MG63 (cell line): ENCODE data around the gene MKNK1. TPM values are rescaled to one million over a fixed set of nuclear protein-coding genes. Genes with fewer than 3 reads are reported as not detected.

ENCODE experiments used
- DNase-seq: peaks from one replicate; pipeline ENCODE4 v3.0.0-alpha.2; 2020
- H3K27me3 ChIP-seq: fragments of 250-450 bp; sonication (Bioruptor Pico); 2 replicates; pipeline ENCODE4 v1.5.1; 2020; ENCODE audit warnings: mild to moderate bottlenecking, moderate library complexity
- H3K36me3 ChIP-seq: fragments of 250-450 bp; sonication (Bioruptor Pico); 2 replicates; pipeline ENCODE4 v1.5.1; 2020; ENCODE audit warnings: mild to moderate bottlenecking, moderate library complexity
- H3K4me3 ChIP-seq: fragments of 250-450 bp; sonication (Bioruptor Pico); 2 replicates; pipeline ENCODE4 v1.5.1; 2020; ENCODE audit warnings: mild to moderate bottlenecking, moderate library complexity
- H3K9me3 ChIP-seq: fragments of 250-450 bp; sonication (Bioruptor Pico); 2 replicates; pipeline ENCODE4 v1.5.1; 2020; ENCODE audit warnings: mild to moderate bottlenecking, moderate library complexity
- total RNA-seq: library from RNA; depleted of rRNA; stranded (reverse); fragments of >200 nt; shearing (Covaris generic); gene quantifications from 2 replicates; pipeline ENCODE4 v1.2.3, GENCODE V29; 2014; ENCODE audit warnings: low replicate concordance

MKNK1 gene
- total RNA-seq, 1 experiment from 2014 or later, result 16.4 TPM

GRCh38 chr1:46555826-46556619 is 48.0 kb downstream of the MKNK1 start:
- no peak overlapping the region for H3K4me3 ChIP-seq
- no peaks in the 10 kb centered on the region for H3K9me3 ChIP-seq
- H3K27me3 ChIP-seq, result no peaks in the 10 kb centered on the region
- H3K36me3 ChIP-seq, result no peaks in the 10 kb centered on the region
- DNase-seq, result no peak

DNA sequence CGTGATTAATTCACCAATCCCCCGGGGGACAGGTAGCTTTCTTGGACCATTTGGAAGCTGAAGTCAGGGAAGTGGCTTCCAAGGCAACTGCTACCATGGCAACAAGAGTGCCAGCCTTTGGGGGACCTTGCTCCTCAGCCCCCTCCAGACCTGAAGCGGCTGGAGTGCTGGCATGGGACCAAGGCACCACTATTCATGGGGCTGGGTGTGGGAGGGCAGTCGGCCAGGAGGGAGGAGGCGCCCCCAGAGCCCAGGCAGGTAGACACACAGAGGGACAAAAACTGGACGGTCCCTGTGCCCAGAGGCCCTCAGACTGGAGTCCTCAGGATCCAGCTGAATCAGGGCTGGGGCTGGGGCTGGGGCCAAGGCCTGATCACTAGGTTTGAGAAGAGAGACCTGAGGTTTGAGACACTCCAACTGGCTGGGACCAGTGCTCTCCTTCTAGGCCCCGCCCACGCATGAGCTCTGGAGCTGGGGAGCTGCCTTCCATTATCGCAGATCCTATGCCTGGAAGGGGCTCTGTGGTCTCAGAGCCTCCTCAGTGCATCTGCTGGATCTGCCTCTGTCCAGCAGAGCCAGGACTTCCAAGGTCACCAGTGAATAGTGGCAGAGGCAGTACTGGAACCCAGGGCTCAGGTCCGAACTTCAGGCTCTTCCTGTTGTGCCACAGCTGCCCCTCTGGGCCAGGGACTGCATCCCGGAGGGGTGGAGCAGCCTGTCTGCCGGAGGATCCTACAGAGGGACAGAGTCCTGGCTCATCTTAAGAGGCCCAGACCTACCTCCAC is 49.3 kb downstream of the MKNK1 start:
- H3K36me3 ChIP-seq, result no peaks in the 10 kb centered on the region
- H3K9me3 ChIP-seq, result no peaks in the 10 kb centered on the region
- DNase-seq, result no peak
- H3K4me3 ChIP-seq, result no peak overlapping the region
- no peaks in the 10 kb centered on the region for H3K27me3 ChIP-seq

GRCh38 chr1:46554236-46554596 is 49.9 kb downstream of the MKNK1 start:
- H3K4me3 ChIP-seq, result no peak overlapping the region

DNA sequence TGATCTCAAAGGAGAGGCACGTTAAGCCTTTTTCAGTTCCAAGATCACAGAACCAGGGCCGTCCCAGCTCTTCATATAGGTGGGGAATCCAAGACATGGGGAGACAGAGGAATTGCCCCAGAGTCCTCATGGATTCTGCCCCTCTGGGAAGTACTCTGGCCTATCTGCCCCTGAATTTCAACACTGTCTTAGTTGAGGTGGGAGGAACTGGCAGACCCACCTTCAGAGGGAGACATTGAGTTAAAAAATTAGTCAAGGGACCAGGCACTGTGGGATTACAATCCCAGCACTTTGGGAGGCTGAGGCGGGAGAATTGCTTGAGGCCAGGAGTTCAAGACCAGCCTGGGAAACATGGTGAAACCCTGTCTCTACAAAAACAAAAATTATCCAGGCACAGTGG is 50.6 kb downstream of the MKNK1 start:
- H3K9me3 ChIP-seq, result no peaks in the 10 kb centered on the region
- no peaks in the 10 kb centered on the region for H3K36me3 ChIP-seq
- DNase-seq, result no peak
- H3K4me3 ChIP-seq, result no peak overlapping the region
- H3K27me3 ChIP-seq, result no peaks in the 10 kb centered on the region

More at GRCh38 chr1:46554236-46554596, 49.9 kb downstream of the MKNK1 start:
- H3K9me3 ChIP-seq, result no peaks in the 10 kb centered on the region
- DNase-seq, result no peak
- no peaks in the 10 kb centered on the region for H3K27me3 ChIP-seq
- H3K36me3 ChIP-seq, result no peaks in the 10 kb centered on the region

DNA sequence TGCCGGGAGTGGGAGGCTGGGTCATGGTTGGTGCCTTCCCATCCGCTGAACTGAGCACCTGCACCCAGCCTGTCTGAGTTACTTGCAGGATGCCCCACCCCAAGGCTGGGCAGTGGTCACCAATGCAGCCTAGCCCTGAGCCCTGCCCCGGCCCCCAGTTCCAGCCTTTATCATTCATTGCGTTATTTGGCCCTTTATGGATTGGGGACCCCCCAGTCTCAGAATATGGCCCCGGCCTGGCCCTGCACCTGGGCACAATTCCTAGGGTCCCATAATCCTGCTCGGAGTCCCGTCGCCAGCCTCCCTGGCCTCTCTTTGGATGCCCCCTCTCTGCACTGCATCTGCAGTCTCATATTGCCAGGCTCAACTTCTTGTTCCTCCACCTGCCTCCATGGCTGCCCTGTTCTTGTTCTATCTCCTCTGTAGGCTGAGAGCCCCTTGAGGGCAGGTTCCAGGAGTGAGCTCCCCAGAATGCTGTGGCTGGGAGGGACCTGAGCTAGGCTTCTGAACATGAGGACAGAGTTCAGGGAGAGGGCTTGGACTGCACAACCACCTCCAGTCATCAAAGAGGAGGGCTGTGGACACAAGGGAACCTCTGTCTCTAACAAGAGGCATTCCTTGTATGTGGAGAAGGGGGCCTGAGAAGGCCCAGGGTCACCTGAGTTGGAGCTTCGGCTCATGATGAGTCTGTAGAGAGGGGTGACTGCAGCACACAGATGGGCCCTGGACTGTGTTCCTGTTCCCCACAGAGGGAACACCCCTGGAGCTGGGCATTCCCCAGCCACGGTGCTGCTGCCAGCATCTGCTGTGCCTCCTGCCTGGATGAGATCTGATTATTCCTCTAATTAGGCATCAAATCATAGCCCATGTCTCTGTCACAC is 51.5 kb downstream of the MKNK1 start:
- H3K4me3 ChIP-seq, result no peak overlapping the region
- H3K9me3 ChIP-seq, result no peaks in the 10 kb centered on the region
- no peak for DNase-seq
- H3K36me3 ChIP-seq, result no peaks in the 10 kb centered on the region
- H3K27me3 ChIP-seq, result no peaks in the 10 kb centered on the region

DNA sequence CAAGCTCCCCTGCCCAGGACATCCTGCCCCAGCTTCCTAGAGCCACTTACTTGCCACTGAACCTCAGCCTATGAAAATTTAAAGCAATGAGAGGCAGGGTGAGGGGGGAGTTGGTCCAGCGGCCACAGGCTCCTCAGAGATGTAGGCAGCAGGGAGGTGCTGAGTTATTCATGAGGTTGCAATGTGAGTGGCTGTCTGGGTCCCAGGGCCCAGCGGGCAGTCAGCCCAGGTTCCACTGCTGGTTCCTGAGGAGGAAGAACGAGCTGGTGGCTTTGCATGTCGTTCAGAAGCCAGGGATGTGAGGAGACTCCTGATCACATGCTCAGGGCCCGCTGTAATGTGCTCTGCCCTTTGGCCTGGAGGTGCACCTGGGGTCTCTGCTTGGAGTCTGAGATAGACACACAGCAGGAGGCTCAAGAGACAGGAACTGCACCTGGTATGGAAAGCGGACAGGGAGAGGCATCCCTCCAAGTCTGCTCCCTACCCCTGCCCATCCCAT is 52.4 kb downstream of the MKNK1 start, which contains the start of gene KNCN:
Gene KNCN (minus strand): TSS at position 51 of the 499 bp plus-strand sequence. CDS start 432 bp downstream, outside the sequence.
- no peaks in the 10 kb centered on the region for H3K27me3 ChIP-seq
- no peaks in the 10 kb centered on the region for H3K36me3 ChIP-seq
- no peak within 1 kb of the TSS for H3K4me3 ChIP-seq
- no peaks in the 10 kb centered on the region for H3K9me3 ChIP-seq
- no peak for DNase-seq

DNA sequence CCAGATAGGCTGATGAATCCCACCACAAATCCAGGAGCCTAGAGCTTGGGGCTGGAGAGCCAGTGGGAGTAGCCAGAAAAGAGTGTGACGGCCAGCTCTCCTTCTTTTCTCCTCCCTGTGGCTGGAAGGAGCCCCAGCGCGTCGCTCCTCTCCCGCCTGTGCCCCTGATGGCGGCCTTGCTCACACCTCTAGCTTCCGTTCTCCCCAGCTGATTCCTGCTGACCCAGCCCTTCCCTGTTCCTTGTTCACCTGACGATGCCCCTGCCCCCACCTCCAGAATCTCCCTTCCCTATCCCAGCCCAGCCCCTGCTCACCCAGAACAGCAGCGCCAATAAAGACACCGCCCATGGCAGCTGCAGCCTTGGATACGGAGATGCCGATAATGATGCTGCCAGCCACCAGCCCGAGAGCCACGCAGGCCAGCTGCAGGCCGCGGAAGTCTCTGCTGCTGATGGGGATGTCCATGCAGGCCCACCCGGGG is 53.3 kb downstream of the MKNK1 start:
- Histone ChIP-seq H3K4me3 (no peak overlapping the region), H3K36me3 (no peaks in the 10 kb centered on the region), H3K27me3 (no peaks in the 10 kb centered on the region), H3K9me3 (no peaks in the 10 kb centered on the region)
- no peak for DNase-seq

- no peak overlapping the region for H3K4me3 ChIP-seq
- H3K9me3 ChIP-seq, result no peaks in the 10 kb centered on the region
- no peaks in the 10 kb centered on the region for H3K36me3 ChIP-seq
- DNase-seq, result no peak
- H3K27me3 ChIP-seq, result no peaks in the 10 kb centered on the region
Measured at GRCh38 chr1:46549697-46550681, 54.1 kb downstream of the MKNK1 start.

DNA sequence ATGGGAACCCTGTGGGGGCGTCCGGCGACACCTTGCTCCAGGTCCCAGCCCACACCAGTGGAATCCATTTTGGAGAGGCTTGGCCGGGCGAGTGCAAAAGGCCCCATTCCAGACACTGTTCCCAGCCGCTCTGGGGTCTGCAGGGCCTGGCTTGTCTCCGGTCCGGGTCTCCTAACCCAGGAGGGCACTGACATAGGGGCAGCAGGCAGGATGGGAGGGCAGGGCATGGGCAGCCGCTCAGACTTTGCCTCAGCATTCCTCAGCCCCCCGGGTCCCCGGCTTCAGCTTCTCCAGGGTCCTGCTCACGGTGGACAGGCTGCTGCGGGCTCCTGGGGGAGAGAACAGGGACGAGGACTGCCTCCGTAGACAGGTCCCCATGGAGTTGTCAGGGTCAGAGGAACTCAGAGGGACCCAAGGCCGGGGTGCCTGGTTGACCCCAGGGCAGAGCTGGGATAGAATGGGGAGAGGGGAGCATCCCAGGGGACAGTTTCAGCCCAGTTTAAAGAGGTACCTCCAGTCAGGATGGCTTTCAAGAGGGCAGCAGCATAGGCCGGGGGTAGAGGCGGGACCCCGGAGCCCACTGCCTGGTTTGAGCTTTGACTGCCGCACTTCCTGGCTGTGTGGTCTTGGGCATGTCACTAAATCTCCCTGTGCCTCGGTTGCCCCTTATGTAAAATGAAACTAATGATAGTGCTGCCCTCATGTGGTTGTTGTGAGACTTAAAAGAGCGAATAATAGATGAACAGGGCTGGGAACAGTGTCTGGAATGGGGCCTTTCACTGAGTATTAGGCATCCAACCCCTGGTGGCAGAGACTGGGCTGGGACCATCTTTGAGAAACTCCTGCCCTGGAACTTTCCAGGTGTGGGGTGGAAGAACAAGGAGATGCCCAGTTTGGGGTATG is 56.3 kb downstream of the MKNK1 start:
- Histone ChIP-seq H3K9me3 (no peaks in the 10 kb centered on the region), H3K36me3 (no peaks in the 10 kb centered on the region), H3K4me3 (no peak overlapping the region), H3K27me3 (no peaks in the 10 kb centered on the region)
- DNase-seq, result no peak

GRCh38 chr1:46546210-46546609 is 57.9 kb downstream of the MKNK1 start:
- Histone ChIP-seq H3K9me3 (no peaks in the 10 kb centered on the region), H3K4me3 (no peak overlapping the region), H3K36me3 (no peaks in the 10 kb centered on the region), H3K27me3 (no peaks in the 10 kb centered on the region)
- no peak for DNase-seq

GRCh38 chr1:46545784-46546183 is 58.3 kb downstream of the MKNK1 start:
- H3K9me3 ChIP-seq, result no peaks in the 10 kb centered on the region
- no peaks in the 10 kb centered on the region for H3K36me3 ChIP-seq
- H3K27me3 ChIP-seq, result no peaks in the 10 kb centered on the region
- H3K4me3 ChIP-seq, result no peak overlapping the region
- DNase-seq, result no peak

DNA sequence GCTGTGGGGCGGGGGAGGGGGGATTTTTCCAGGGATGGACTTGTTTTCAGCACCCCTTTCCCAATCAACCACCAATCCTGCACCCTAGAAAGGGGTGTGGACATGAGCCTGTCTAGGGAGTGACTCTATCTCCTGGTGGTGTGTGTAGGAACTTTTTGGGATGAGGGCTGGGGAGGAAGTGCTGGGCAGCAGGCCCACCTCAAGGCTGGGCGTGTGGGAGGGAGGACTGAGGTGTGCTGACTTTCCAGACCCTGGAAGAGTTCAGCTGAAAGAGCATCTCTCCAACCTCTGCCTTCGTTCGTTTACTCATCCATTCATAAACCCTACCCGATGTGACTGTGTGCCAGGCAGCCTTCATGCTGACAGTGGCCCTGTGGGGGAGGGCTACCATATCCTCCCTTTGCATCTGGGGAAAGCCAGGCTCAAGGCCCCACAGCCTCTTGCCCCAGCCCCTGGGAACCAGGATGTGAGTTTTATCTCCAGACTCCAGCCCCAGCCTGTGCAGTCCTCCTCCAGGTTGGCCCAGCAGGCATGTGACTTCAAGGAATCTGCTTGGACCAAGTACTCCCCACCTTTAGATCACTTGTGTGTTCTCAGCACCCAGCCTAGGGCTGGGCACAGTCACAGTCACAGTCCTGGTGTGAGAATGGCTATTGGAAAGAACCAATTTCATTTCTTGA is 59.4 kb downstream of the MKNK1 start:
- no peaks in the 10 kb centered on the region for H3K36me3 ChIP-seq
- DNase-seq, result no peak
- H3K4me3 ChIP-seq, result no peak overlapping the region
- no peaks in the 10 kb centered on the region for H3K27me3 ChIP-seq
- no peaks in the 10 kb centered on the region for H3K9me3 ChIP-seq

DNA sequence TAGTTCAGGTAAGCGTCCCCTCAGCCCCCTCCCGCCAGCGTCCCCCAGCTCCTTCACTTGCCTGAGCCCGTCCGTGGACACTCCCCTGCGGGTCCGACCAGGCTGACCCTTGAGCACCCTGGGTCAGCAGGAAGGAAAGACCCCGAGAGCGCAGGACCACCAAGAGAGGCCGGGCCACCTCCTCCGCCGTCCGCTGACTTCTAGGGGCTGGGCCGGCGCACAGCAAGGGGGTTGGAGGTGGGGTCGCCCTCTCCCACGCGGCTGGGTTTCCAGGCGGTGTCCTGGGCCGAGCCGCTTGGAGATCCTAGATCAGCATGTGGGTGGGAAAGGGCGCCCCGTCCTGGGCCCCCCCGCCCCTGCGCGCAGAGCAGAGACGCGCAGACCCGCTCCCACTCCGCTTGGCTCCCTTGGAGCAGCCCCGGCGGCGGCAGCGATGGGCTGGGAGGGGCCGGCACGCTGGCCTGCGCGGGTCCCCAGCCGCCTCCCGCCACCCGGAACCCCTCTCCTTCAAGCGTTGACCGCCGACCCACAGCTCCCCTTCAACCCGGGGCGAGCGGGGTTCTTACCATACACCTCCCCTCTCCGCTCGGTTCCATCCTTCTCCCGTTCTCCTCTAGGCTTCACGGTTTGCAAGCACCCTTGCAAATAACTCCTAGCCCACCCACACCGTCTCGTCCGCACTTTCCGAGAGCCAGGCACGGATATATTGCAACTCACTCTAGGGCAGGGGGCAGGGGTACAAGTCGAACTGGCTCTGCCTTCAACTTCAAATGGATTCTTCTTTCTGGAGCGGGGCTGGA is 60.1 kb downstream of the MKNK1 start:
- Histone ChIP-seq H3K9me3 (no peaks in the 10 kb centered on the region), H3K27me3 (no peaks in the 10 kb centered on the region), H3K4me3 (no peak overlapping the region), H3K36me3 (no peaks in the 10 kb centered on the region)
- DNase-seq, result no peak

DNA sequence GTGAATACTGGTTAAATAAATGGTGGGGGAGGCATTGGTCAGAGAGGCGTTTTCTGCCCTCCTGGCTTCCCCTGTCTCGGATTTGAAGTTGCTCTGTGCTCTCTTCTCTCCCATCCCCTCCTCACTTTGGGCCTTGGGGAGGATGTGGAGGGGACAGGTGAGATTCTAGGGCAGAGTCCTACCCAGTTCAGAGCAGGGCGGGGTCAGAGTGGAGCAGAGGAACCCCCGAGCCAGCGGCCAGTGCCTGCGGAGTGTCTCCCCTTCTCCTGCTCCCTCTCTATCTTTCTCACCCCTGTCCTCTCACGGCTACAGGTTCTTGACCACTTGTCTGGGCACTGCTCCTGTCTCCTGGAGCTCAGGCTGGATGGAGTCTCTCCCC is 60.7 kb downstream of the MKNK1 start:
- Histone ChIP-seq H3K36me3 (no peaks in the 10 kb centered on the region), H3K27me3 (no peaks in the 10 kb centered on the region), H3K4me3 (no peak overlapping the region), H3K9me3 (no peaks in the 10 kb centered on the region)
- DNase-seq, result no peak
